ENCODE data around the gene KIDINS220. TPM values are rescaled to one million over a fixed set of nuclear protein-coding genes. Genes with fewer than 3 reads are reported as not detected.
A peak's percentile ranks its signal among the peaks of the same experiment; 100 is the strongest.

The KIDINS220 gene
- total and polyA plus RNA-seq, 5 donors from 2014 or later = 9.9 to 52.2 (median 20.2) TPM

- H3K27me3 Mint-ChIP-seq = peaks cover 6% of the 10 kb centered on the region
- Histone ChIP-seq H3K36me3 (ENCODE audit: control insufficient read depth, insufficient read depth, low read length) (no peaks in the 10 kb centered on the region), H3K9me3 (ENCODE audit: control insufficient read depth in 2 of 2, low read length in 2 of 2) (no peaks in the 10 kb centered on the region), H3K4me1 (ENCODE audit: control insufficient read depth, insufficient read depth, low read length, poor library complexity, severe bottlenecking) (no peaks in the 10 kb centered on the region), H3K27me3 (ENCODE audit: control insufficient read depth, insufficient read depth, low read length) (no peaks in the 10 kb centered on the region), H3K27ac (ENCODE audit: insufficient read depth, low read length, poor library complexity, severe bottlenecking) (no peak overlapping the region), H3K4me3 (ENCODE audit: low read depth, low read length) (no peak overlapping the region)
- ATAC-seq (ENCODE audit: low read depth in 2 of 2) = no peak
- no peaks in the 10 kb centered on the region for H3K36me3 Mint-ChIP-seq
- no peak overlapping the region for H3K4me3 Mint-ChIP-seq
- H3K27ac Mint-ChIP-seq = no peak overlapping the region
- no peaks in the 10 kb centered on the region for H3K4me1 Mint-ChIP-seq
- DNase-seq = no peak
- peaks cover 0 to 4% (median 0%) of the 10 kb centered on the region in 7 donors for H3K9me3 Mint-ChIP-seq
Measured at GRCh38 chr2:8699839-8700238, 137.6 kb downstream of the KIDINS220 start.

- Histone ChIP-seq H3K27me3 (ENCODE audit: control insufficient read depth, insufficient read depth, low read length) (peaks cover 3% of the 10 kb centered on the region), H3K4me1 (ENCODE audit: control insufficient read depth, insufficient read depth, low read length, poor library complexity, severe bottlenecking) (no peaks in the 10 kb centered on the region), H3K9me3 (ENCODE audit: control insufficient read depth in 2 of 2, low read length in 2 of 2) (no peaks in the 10 kb centered on the region), H3K36me3 (ENCODE audit: control insufficient read depth, insufficient read depth, low read length) (no peaks in the 10 kb centered on the region), H3K4me3 (ENCODE audit: low read depth, low read length) (no peak overlapping the region), H3K27ac (ENCODE audit: insufficient read depth, low read length, poor library complexity, severe bottlenecking) (no peak overlapping the region)
- ATAC-seq (ENCODE audit: low read depth in 2 of 2) (no peak), DNase-seq (no peak)
- Mint-ChIP-seq H3K27me3 (peaks cover 18% of the 10 kb centered on the region), H3K36me3 (no peaks in the 10 kb centered on the region), H3K4me1 (peaks cover 0 to 3% (median 0%) of the 10 kb centered on the region in 4 donors), H3K9me3 (peaks cover 0 to 4% (median 0%) of the 10 kb centered on the region in 7 donors), H3K4me3 (no peak overlapping the region), H3K27ac (no peak overlapping the region)
Measured at GRCh38 chr2:8697190-8697589, 140.2 kb downstream of the KIDINS220 start.

- DNase-seq (no peak), ATAC-seq (ENCODE audit: low read depth in 2 of 2) (no peak)
- Mint-ChIP-seq H3K4me3 (no peak overlapping the region), H3K4me1 (peaks cover 0 to 4% (median 0%) of the 10 kb centered on the region in 4 donors), H3K27ac (no peak overlapping the region), H3K9me3 (peaks cover 0 to 4% (median 0%) of the 10 kb centered on the region in 7 donors), H3K27me3 (peaks cover 31% of the 10 kb centered on the region), H3K36me3 (no peaks in the 10 kb centered on the region)
- Histone ChIP-seq H3K4me3 (ENCODE audit: low read depth, low read length) (no peak overlapping the region), H3K9me3 (ENCODE audit: control insufficient read depth in 2 of 2, low read length in 2 of 2) (no peaks in the 10 kb centered on the region), H3K27ac (ENCODE audit: insufficient read depth, low read length, poor library complexity, severe bottlenecking) (no peak overlapping the region), H3K4me1 (ENCODE audit: control insufficient read depth, insufficient read depth, low read length, poor library complexity, severe bottlenecking) (no peaks in the 10 kb centered on the region), H3K27me3 (ENCODE audit: control insufficient read depth, insufficient read depth, low read length) (peaks cover 8% of the 10 kb centered on the region), H3K36me3 (ENCODE audit: control insufficient read depth, insufficient read depth, low read length) (no peaks in the 10 kb centered on the region)
Measured at GRCh38 chr2:8694737-8695136, 142.7 kb downstream of the KIDINS220 start.

GRCh38 chr2:8693157-8693821 lies 144.1 kb downstream of the KIDINS220 start:
- Histone ChIP-seq H3K27ac (ENCODE audit: insufficient read depth, low read length, poor library complexity, severe bottlenecking) (no peak overlapping the region), H3K27me3 (ENCODE audit: control insufficient read depth, insufficient read depth, low read length) (peaks cover 8% of the 10 kb centered on the region), H3K9me3 (ENCODE audit: control insufficient read depth in 2 of 2, low read length in 2 of 2) (no peaks in the 10 kb centered on the region), H3K4me3 (ENCODE audit: low read depth, low read length) (no peak overlapping the region), H3K36me3 (ENCODE audit: control insufficient read depth, insufficient read depth, low read length) (no peaks in the 10 kb centered on the region), H3K4me1 (ENCODE audit: control insufficient read depth, insufficient read depth, low read length, poor library complexity, severe bottlenecking) (no peaks in the 10 kb centered on the region)
- no peak overlapping the region for H3K4me3 Mint-ChIP-seq
- H3K27ac Mint-ChIP-seq = no peak overlapping the region
- peaks cover 0 to 4% (median 0%) of the 10 kb centered on the region in 7 donors for H3K9me3 Mint-ChIP-seq
- no peak for ATAC-seq (ENCODE audit: low read depth in 2 of 2)
- no peaks in the 10 kb centered on the region for H3K36me3 Mint-ChIP-seq
- H3K4me1 Mint-ChIP-seq = peaks cover 0 to 4% (median 0%) of the 10 kb centered on the region in 4 donors
- peaks cover 46% of the 10 kb centered on the region for H3K27me3 Mint-ChIP-seq
- DNase-seq = no peak

GRCh38 chr2:8692783-8693156 lies 144.6 kb downstream of the KIDINS220 start:
- no peak for ATAC-seq (ENCODE audit: low read depth in 2 of 2)
- Mint-ChIP-seq H3K27ac (no peak overlapping the region), H3K27me3 (peaks cover 51% of the 10 kb centered on the region), H3K4me1 (peaks cover 0 to 4% (median 0%) of the 10 kb centered on the region in 4 donors), H3K36me3 (no peaks in the 10 kb centered on the region), H3K4me3 (no peak overlapping the region), H3K9me3 (peaks cover 0 to 2% (median 0%) of the 10 kb centered on the region in 7 donors)
- Histone ChIP-seq H3K36me3 (ENCODE audit: control insufficient read depth, insufficient read depth, low read length) (no peaks in the 10 kb centered on the region), H3K27ac (ENCODE audit: insufficient read depth, low read length, poor library complexity, severe bottlenecking) (no peak overlapping the region), H3K9me3 (ENCODE audit: control insufficient read depth in 2 of 2, low read length in 2 of 2) (no peaks in the 10 kb centered on the region), H3K4me3 (ENCODE audit: low read depth, low read length) (no peak overlapping the region), H3K27me3 (ENCODE audit: control insufficient read depth, insufficient read depth, low read length) (peaks cover 8% of the 10 kb centered on the region), H3K4me1 (ENCODE audit: control insufficient read depth, insufficient read depth, low read length, poor library complexity, severe bottlenecking) (no peaks in the 10 kb centered on the region)
- no peak for DNase-seq

- ATAC-seq (ENCODE audit: low read depth in 2 of 2) (no peak), DNase-seq (no peak)
- Mint-ChIP-seq H3K27me3 (peaks cover 54% of the 10 kb centered on the region), H3K9me3 (peaks cover 0 to 2% (median 0%) of the 10 kb centered on the region in 7 donors), H3K27ac (peak overlapping the region in 1 of 3 donors; percentile 75), H3K4me3 (no peak overlapping the region), H3K4me1 (peaks cover 0 to 4% (median 0%) of the 10 kb centered on the region in 4 donors), H3K36me3 (no peaks in the 10 kb centered on the region)
- Histone ChIP-seq H3K27me3 (ENCODE audit: control insufficient read depth, insufficient read depth, low read length) (peaks cover 12% of the 10 kb centered on the region), H3K4me3 (ENCODE audit: low read depth, low read length) (no peak overlapping the region), H3K36me3 (ENCODE audit: control insufficient read depth, insufficient read depth, low read length) (no peaks in the 10 kb centered on the region), H3K4me1 (ENCODE audit: control insufficient read depth, insufficient read depth, low read length, poor library complexity, severe bottlenecking) (no peaks in the 10 kb centered on the region), H3K27ac (ENCODE audit: insufficient read depth, low read length, poor library complexity, severe bottlenecking) (no peak overlapping the region), H3K9me3 (ENCODE audit: control insufficient read depth in 2 of 2, low read length in 2 of 2) (no peaks in the 10 kb centered on the region)
Measured at GRCh38 chr2:8691859-8692437, 145.5 kb downstream of the KIDINS220 start.

- no peak overlapping the region for H3K27ac Mint-ChIP-seq
- peaks cover 7% of the 10 kb centered on the region for H3K27me3 ChIP-seq (ENCODE audit: control insufficient read depth, insufficient read depth, low read length)
- H3K4me3 Mint-ChIP-seq = peak overlapping the region in 3 of 4 donors; percentile 42 to 81 (median 64)
- H3K4me3 ChIP-seq (ENCODE audit: low read depth, low read length) = no peak overlapping the region
- ATAC-seq (ENCODE audit: low read depth in 2 of 2) (peak; percentile 19 to 32), DNase-seq (peak; percentile 45 to 73 (median 63))
- H3K4me1 ChIP-seq (ENCODE audit: control insufficient read depth, insufficient read depth, low read length, poor library complexity, severe bottlenecking) = peaks cover 40% of the 10 kb centered on the region
- peaks cover 9 to 37% (median 25%) of the 10 kb centered on the region in 4 donors for H3K4me1 Mint-ChIP-seq
- no peaks in the 10 kb centered on the region for H3K9me3 ChIP-seq (ENCODE audit: control insufficient read depth in 2 of 2, low read length in 2 of 2)
- peaks cover 49% of the 10 kb centered on the region for H3K27me3 Mint-ChIP-seq
- no peak overlapping the region for H3K27ac ChIP-seq (ENCODE audit: insufficient read depth, low read length, poor library complexity, severe bottlenecking)
- no peaks in the 10 kb centered on the region for H3K36me3 ChIP-seq (ENCODE audit: control insufficient read depth, insufficient read depth, low read length)
- H3K9me3 Mint-ChIP-seq = no peaks in the 10 kb centered on the region
- H3K36me3 Mint-ChIP-seq = no peaks in the 10 kb centered on the region
Measured at GRCh38 chr2:8685697-8686358, 151.6 kb downstream of the KIDINS220 start.

All from CD4-positive, CD25-positive, alpha-beta regulatory T cell (primary cell).